PFSK-1 (cell line): ENCODE data around the gene ATRAID.

Experiments used
- FOXP2 ChIP-seq: optimal IDR thresholded peaks from 2 replicates; pipeline ENCODE3; 2011; ENCODE audit warnings: borderline replicate concordance, control low read depth, inconsistent platforms; ENCODE audit not compliant: insufficient read depth; ENCODE audit errors: extremely low read length, extremely low read depth
- POLR2AphosphoS5 ChIP-seq: IDR thresholded peaks from 2 replicates; pipeline ENCODE4 v1.6.1; 2012; ENCODE audit warnings: low read depth, mild to moderate bottlenecking, control low read depth, low read length, moderate library complexity
- REST ChIP-seq, 2 experiments: IDR thresholded peaks; 2 replicates each; pipeline versions ENCODE4 v1.6.1 to v1.8.0; 2011 to 2012; ENCODE audit warnings: low read depth in 2 of 2, low read length in 2 of 2, control low read depth in 1 of 2, inconsistent platforms in 1 of 2, mild to moderate bottlenecking in 1 of 2, moderate library complexity in 1 of 2; ENCODE audit not compliant: insufficient read depth in 1 of 2
- SIN3A ChIP-seq: IDR thresholded peaks from 2 replicates; pipeline ENCODE4 v1.6.1; 2012; ENCODE audit warnings: mild to moderate bottlenecking, low read length, moderate library complexity, borderline replicate concordance; ENCODE audit not compliant: insufficient read depth
- TAF1 ChIP-seq: IDR thresholded peaks from 2 replicates; pipeline ENCODE4 v1.6.1; 2012; ENCODE audit warnings: low read length, control low read depth, borderline replicate concordance; ENCODE audit not compliant: insufficient read depth

GRCh38 chr2:27264753-27265535, 53.1 kb downstream of the ATRAID start:
- TF ChIP-seq POLR2AphosphoS5 (no peak), SIN3A (no peak), TAF1 (no peak), REST (IDR thresholded peaks at IDR 0.05; ENCODE audit: insufficient read depth in 1 of 2, low read depth in 2 of 2, low read length in 2 of 2) (no peak), FOXP2 (peak; percentile 51)
